Measurements from ENCODE around the gene POU2F2. TPM values are rescaled to one million over a fixed set of nuclear protein-coding genes. Genes with fewer than 3 reads are reported as not detected.

The POU2F2 gene
- total RNA-seq, 1 experiment from 2014 or later: 6.0 TPM

- no peak for TF ChIP-seq ZNF532 (CRISPR knock-in tag; IDR thresholded peaks at IDR 0.05; ENCODE audit: borderline replicate concordance)
- 0 out of 2 replicates have a peak, but pooled peaks have one; percentile 35 for TF ChIP-seq MYBL2 (CRISPR knock-in tag; IDR thresholded peaks at IDR 0.05)
- TF ChIP-seq, protein P1, sequence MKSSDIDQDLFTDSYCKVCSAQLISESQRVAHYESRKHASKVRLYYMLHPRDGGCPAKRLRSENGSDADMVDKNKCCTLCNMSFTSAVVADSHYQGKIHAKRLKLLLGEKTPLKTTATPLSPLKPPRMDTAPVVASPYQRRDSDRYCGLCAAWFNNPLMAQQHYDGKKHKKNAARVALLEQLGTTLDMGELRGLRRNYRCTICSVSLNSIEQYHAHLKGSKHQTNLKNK (CRISPR knock-in tag; IDR thresholded peaks at IDR 0.05): no peak
- TF ChIP-seq MAX (CRISPR knock-in tag; IDR thresholded peaks at IDR 0.05): peak; percentile 72
- TF ChIP-seq, protein P2, sequence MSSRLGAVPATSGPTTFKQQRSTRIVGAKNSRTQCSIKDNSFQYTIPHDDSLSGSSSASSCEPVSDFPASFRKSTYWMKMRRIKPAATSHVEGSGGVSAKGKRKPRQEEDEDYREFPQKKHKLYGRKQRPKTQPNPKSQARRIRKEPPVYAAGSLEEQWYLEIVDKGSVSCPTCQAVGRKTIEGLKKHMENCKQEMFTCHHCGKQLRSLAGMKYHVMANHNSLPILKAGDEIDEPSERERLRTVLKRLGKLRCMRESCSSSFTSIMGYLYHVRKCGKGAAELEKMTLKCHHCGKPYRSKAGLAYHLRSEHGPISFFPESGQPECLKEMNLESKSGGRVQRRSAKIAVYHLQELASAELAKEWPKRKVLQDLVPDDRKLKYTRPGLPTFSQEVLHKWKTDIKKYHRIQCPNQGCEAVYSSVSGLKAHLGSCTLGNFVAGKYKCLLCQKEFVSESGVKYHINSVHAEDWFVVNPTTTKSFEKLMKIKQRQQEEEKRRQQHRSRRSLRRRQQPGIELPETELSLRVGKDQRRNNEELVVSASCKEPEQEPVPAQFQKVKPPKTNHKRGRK (CRISPR knock-in tag; IDR thresholded peaks at IDR 0.05; ENCODE audit: borderline replicate concordance): no peak
- no peak for TF ChIP-seq GTF2I (CRISPR knock-in tag; conservative IDR thresholded peaks at IDR 0.05)
- TF ChIP-seq ELF4 (CRISPR knock-in tag; IDR thresholded peaks at IDR 0.05; ENCODE audit: low read depth): peak; percentile 76; the same call in 1 of the 2 replicates
- TF ChIP-seq, protein P3, sequence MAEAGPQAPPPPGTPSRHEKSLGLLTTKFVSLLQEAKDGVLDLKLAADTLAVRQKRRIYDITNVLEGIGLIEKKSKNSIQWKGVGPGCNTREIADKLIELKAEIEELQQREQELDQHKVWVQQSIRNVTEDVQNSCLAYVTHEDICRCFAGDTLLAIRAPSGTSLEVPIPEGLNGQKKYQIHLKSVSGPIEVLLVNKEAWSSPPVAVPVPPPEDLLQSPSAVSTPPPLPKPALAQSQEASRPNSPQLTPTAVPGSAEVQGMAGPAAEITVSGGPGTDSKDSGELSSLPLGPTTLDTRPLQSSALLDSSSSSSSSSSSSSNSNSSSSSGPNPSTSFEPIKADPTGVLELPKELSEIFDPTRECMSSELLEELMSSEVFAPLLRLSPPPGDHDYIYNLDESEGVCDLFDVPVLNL (CRISPR knock-in tag; IDR thresholded peaks at IDR 0.05; ENCODE audit: borderline replicate concordance, low read depth): no peak
- peak; percentile 97 for TF ChIP-seq JUN (CRISPR knock-in tag; IDR thresholded peaks at IDR 0.05)
- TF ChIP-seq OVOL2 (CRISPR knock-in tag; IDR thresholded peaks at IDR 0.05; ENCODE audit: borderline replicate concordance): no peak
- no peak for TF ChIP-seq KAT7 (CRISPR knock-in tag; IDR thresholded peaks at IDR 0.05; ENCODE audit: borderline replicate concordance)
- TF ChIP-seq, protein P4, sequence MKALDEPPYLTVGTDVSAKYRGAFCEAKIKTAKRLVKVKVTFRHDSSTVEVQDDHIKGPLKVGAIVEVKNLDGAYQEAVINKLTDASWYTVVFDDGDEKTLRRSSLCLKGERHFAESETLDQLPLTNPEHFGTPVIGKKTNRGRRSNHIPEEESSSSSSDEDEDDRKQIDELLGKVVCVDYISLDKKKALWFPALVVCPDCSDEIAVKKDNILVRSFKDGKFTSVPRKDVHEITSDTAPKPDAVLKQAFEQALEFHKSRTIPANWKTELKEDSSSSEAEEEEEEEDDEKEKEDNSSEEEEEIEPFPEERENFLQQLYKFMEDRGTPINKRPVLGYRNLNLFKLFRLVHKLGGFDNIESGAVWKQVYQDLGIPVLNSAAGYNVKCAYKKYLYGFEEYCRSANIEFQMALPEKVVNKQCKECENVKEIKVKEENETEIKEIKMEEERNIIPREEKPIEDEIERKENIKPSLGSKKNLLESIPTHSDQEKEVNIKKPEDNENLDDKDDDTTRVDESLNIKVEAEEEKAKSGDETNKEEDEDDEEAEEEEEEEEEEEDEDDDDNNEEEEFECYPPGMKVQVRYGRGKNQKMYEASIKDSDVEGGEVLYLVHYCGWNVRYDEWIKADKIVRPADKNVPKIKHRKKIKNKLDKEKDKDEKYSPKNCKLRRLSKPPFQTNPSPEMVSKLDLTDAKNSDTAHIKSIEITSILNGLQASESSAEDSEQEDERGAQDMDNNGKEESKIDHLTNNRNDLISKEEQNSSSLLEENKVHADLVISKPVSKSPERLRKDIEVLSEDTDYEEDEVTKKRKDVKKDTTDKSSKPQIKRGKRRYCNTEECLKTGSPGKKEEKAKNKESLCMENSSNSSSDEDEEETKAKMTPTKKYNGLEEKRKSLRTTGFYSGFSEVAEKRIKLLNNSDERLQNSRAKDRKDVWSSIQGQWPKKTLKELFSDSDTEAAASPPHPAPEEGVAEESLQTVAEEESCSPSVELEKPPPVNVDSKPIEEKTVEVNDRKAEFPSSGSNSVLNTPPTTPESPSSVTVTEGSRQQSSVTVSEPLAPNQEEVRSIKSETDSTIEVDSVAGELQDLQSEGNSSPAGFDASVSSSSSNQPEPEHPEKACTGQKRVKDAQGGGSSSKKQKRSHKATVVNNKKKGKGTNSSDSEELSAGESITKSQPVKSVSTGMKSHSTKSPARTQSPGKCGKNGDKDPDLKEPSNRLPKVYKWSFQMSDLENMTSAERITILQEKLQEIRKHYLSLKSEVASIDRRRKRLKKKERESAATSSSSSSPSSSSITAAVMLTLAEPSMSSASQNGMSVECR (CRISPR knock-in tag; IDR thresholded peaks at IDR 0.05; ENCODE audit: borderline replicate concordance): peak; percentile 99
- peak; percentile 75; the same call in 1 of the 2 replicates for TF ChIP-seq USF1 (CRISPR knock-in tag; IDR thresholded peaks at IDR 0.05)
- TF ChIP-seq RELA (CRISPR knock-in tag; IDR thresholded peaks at IDR 0.05; ENCODE audit: borderline replicate concordance): no peak; the same call in 1 of the 2 replicates
- no peak for TF ChIP-seq GABPB1 (CRISPR knock-in tag; IDR thresholded peaks at IDR 0.05)
- TF ChIP-seq ZNF416 (CRISPR knock-in tag; IDR thresholded peaks at IDR 0.05): no peak
- TF ChIP-seq CBFB (CRISPR knock-in tag; IDR thresholded peaks at IDR 0.05; ENCODE audit: low read depth): no peak
- TF ChIP-seq SMAD3 (CRISPR knock-in tag; IDR thresholded peaks at IDR 0.05; ENCODE audit: borderline replicate concordance): peak; percentile 86; the same call in 1 of the 2 replicates
- no peak for TF ChIP-seq ZNF263 (CRISPR knock-in tag; IDR thresholded peaks at IDR 0.05; ENCODE audit: low read depth)
- TF ChIP-seq, protein P5, sequence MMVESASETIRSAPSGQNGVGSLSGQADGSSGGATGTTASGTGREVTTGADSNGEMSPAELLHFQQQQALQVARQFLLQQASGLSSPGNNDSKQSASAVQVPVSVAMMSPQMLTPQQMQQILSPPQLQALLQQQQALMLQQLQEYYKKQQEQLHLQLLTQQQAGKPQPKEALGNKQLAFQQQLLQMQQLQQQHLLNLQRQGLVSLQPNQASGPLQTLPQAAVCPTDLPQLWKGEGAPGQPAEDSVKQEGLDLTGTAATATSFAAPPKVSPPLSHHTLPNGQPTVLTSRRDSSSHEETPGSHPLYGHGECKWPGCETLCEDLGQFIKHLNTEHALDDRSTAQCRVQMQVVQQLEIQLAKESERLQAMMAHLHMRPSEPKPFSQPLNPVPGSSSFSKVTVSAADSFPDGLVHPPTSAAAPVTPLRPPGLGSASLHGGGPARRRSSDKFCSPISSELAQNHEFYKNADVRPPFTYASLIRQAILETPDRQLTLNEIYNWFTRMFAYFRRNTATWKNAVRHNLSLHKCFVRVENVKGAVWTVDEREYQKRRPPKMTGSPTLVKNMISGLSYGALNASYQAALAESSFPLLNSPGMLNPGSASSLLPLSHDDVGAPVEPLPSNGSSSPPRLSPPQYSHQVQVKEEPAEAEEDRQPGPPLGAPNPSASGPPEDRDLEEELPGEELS (CRISPR knock-in tag; IDR thresholded peaks at IDR 0.05): peak; percentile 95
- TF ChIP-seq NR1H2 (CRISPR knock-in tag; IDR thresholded peaks at IDR 0.05): no peak; the same call in 1 of the 2 replicates
- TF ChIP-seq ZNF423 (CRISPR knock-in tag; IDR thresholded peaks at IDR 0.05): no peak
Observed at GRCh38 chr19:42140125-42140754, 8.0 kb upstream of the POU2F2 start (continued).

All from WTC11 (cell line).